Ramos (cell line): ENCODE measurements around the gene CABS1.

ENCODE experiments used
- in situ Hi-C: fragments of 300-500 bp; cut with MboI; formaldehyde crosslinking; loops from one replicate; pipeline ENCODE4 v1.14.3; 2022; ENCODE audit warnings: low sequenced_read_pairs; ENCODE audit not compliant: unreplicated experiment

CABS1 gene

DNA sequence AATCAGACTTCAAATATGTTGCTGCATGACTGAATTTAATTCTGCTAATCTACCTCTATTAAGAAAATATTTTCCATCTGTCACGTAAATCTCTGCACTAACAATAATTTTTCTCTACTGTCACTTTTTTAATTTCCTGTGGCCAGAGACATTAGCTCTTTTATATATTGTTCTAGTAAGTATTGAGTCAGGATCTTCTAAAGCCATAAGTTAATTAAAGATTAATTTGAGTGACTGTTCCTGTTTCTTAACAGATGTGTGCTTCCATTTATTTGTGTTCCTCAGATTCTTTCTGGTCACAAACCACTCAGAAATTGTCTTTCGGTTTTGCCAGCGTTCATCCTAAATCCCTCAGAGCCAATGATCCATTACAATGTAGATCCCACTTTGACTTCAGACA is 45.8 kb downstream of the CABS1 start:
- in situ Hi-C loops, result no loop called here

DNA sequence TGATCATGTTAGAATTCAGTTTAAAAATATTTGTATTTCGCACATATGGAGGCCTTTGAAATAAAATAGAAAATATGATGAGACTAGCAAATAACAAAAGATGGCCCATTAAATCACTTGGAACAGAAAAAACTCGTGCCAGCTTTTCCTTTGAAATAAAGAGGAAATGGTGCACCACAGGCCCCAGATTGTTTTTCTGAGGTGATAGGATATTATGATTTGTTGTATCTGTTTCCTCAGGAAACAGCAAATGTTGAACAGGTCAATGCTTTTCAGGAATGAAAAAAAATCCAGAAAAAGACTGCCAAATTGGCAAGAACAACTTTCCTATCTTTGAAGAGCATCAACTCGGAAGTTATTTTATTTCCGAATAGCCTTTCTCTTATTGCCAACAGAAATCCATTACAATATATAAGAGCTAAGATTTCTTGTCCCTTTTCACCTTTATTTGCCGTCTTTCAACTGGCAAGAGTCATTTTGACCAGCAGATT is 48.0 kb downstream of the CABS1 start, which contains the start of gene SMR3B:
Gene SMR3B, plus strand, starts transcription at position 441 of the 491 bp plus-strand sequence. CDS start 1,380 bp downstream, outside the sequence.
- in situ Hi-C loops, result no loop called here
